NCI-H1417 (cell line): ENCODE results near the gene PTPN7.

Source experiments
- DNase-seq, 3 experiments: peaks; one replicate each; lab custom pipeline; 2025; lab: John Stamatoyannopoulos, UW

Gene PTPN7

GRCh38 chr1:202106340-202107254 lies 53.8 kb downstream of the PTPN7 start:
- peak; percentile 65 to 89 (median 83) for DNase-seq

- DNase-seq, result peak; percentile 67 to 78 (median 70)
Measured at GRCh38 chr1:202105571-202106339, 54.6 kb downstream of the PTPN7 start.

- no peak for DNase-seq
Measured at GRCh38 chr1:202104073-202104472, 56.3 kb downstream of the PTPN7 start.

GRCh38 chr1:202101184-202101583 lies 59.2 kb downstream of the PTPN7 start:
- peak in 2 of 3 experiments; percentile 15 to 43 for DNase-seq
